Occipital lobe (tissue), 2 donors: ENCODE data around the gene TNS3. TPM values are rescaled to one million over a fixed set of nuclear protein-coding genes. Genes with fewer than 3 reads are reported as not detected.
"Not testable (repeated sequence)": the region's sequence is repeated elsewhere in the genome, so short reads cannot be mapped to it uniquely, and the experiment has no call there.

Experiments used
- DNase-seq: peaks from one replicate; lab custom pipeline; 2025; lab: John Stamatoyannopoulos, UW
- total RNA-seq: library from RNA; depleted of rRNA; stranded (reverse); fragments of >200 nt; gene quantifications from one replicate; pipeline ENCODE4 v1.2.3, GENCODE V29; 2014

Gene TNS3
- total RNA-seq: 7.5 TPM

DNA sequence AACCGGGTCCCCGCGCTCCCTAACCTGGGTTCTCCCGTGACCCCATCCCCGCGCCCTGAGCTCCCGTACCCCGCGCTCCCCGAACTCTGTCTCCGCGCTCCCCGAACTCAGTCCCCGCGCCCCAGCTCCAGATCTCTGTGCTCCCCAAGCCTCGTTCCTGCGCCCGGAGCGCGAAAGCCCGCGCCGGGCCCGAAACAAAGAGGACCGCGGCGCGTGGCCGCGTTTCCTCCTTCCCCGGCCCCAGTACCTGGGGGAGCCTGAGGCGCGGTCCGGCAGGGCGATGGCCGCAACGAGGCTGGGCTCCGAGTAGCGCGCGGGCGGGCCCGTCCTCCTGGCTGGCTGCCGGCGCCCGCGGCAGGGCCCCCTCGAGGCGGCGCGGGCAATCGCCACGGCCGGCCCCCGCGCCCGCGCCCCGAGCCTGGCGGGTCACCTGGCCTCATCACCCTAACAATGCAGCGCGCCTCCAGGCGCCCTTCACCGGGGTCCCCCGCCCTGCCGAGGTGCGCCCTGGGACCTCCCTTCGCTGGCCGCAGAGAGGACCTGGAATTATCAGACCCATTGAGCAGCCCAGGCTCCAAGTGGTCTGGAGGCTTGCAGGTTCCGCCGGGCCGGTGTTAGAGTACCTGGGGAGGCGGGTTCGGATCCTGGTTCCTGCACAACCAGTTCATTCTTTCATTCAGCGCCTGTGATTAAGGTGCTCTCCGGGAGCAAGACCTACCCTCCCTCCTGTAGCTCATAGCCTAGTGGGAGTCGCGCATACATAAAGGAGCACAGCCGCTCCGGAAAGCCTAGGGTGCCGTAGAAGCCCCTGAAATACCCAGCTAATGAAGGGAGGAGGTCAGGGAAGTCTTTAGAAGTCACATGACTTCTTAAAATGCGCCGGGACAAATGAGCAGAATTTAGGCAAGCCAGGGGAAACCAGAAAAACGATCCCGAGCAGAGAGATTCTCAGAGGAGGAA, at the start of gene TNS3:
TNS3 (minus strand) TSS at position 308 of the 960 bp plus-strand sequence. CDS start 142,475 bp downstream, outside the sequence.
- no peak for DNase-seq

DNA sequence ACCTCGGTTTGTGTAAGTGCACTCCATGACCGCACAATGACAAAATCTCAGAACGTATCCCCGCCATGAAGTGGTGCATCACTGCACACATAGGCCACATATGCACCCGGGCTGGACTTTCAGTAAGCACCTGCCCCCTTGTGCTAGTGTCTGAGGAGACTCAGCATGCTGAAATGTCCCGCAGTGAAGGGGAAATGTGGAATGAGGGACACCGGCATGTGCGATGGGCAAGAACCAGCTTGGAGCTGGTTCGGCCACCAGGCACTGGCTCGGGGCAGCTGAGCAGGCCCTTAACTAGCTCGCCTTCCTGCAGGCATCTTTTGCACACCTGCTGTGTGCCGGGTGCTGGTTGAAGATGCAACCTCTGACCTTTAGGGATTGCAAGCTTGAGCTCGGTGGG, 49.8 kb upstream of the TNS3 start:
- no peak for DNase-seq

DNA sequence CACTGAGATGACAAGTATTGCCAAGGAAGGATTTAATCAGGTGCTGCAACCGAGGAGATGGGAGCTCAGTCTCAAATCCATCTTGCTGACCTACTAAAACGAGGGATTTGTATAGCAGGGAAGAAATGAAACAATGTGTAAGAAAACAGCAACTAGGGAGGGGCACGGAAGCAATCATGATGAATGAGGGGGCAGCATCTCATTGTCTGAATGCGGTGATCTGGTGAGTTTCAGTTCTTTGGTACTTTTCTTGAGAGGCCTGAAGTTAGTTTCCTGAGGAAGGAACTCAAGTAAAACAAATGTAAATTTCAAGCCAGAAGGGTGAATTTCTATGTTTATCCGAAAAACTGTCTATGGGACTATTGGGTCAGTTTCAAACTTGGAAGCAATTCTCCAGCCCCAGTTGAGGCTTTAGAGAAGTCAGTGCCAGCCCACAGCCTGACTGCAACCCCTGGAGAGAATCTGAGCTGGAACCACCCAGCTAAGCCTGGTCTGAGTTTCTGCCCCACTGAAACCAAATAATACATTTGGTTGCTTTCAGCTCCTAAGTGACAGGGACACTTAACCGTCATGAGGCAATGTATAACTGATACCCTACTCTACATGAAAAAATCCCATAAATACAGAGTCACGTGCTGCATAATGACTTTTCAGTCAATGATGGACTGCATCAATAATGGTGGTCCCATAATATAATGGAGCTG, 45.8 kb upstream of the TNS3 start:
- no peak for DNase-seq

DNA sequence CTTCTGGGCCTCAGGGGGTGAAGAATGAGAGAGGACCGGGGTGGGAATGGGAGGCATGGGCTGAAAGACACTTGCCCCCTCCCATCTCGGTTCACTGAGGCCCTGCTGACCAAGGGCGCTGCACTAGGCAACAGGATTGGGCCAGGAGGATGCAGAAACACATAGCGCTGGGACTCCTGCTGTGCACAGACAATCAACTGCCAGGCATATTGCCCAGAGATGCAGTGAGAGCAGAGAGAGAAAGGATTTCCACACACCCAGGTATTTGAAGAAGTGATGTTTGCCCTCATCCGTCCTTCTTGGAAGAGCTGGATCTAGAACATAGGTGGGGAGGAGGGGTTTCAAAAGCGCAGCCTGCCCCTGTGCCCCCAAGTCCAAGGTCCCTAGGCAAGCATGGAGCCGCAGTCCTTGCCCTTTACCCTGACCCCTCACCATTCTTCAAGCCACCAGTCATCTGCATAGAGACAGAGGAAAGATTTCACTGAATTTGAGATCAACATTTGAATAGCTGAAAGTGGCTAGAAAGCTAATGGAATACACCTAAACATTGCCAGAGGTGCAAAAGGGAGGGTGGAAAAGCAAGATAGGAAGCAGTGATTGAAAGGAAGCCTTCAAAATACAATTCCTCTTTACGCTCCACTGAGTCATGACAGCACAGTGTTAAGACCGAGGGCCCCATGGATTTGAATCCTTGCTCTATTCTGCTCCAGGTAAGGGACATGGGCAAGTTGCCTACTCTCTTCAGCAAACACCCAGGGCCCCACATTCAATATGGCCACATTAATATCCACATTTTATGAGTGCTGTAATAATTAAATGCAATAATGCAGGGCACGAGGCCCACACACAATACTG, 44.2 kb upstream of the TNS3 start:
- no peak for DNase-seq

DNA sequence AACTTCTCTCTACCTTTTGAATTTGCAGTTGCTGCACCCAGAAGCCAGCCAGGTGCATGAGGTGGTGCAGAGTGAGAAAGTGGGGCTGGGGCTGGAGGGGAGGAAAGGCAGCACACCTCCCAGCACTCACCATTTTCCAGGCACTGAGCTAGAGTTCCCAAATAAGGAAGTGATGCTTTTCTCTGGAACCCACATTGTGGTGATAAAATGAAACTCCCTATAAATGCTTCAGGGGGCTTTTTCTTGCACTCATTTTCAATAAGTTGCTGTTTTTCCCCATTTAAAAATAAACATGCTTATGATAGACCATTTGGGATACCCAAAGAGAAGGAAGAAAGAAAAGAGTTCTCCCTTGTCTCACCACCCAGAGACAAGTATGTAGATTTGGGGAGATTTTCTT, 42.8 kb upstream of the TNS3 start:
- DNase-seq: no peak

DNA sequence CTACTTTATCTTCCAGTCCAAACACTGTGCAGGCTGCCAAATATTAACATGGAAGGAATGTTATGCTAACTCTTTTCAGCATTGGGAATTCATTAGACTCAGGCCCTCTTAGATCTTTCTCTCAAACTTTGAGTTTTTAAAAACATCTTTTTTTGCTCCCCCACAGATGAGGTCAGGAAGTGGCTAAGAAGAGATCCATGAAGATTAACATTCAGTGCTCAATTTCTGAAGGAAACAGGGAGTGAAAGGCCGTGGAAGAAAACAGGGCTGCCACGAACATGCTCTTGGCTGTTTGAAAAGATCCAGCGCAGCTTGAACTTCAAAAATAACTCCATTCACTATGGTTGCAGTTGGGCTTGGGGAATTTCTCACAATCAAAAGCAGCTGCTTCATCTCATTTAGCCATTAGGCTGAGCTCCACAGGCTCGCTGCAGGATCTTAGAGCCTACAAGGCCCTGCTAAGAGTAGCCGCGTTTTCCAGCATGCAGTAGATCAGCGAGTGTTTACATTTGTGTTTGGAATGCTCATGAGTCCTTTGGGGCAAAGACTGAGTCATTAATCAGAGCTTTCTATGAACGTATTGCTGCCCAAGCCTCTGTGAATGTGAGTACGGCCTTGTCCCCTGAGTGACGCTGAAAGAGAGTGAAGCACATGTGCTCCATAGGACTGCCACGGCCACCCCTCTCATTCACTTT, 41.2 kb upstream of the TNS3 start:
- DNase-seq: no peak

DNA sequence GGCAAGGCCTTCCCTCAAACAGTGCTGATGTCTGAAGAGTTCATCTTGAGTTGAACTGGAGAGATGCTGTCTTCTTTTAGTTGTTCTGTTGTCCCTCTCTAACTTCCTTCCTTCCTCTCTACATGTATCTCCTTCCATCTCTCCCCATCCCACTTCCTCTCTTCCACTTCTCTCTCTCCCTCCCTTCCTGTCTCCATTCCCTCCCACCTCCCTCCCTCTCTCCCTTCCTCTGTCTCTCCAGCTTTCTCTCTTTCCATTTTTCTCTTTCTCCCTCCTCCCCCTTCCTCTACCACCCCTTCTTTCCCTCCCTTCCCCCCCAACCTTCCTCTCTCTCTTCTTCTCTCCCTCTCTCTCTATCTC, 40.7 kb upstream of the TNS3 start:
- DNase-seq: no peak

DNA sequence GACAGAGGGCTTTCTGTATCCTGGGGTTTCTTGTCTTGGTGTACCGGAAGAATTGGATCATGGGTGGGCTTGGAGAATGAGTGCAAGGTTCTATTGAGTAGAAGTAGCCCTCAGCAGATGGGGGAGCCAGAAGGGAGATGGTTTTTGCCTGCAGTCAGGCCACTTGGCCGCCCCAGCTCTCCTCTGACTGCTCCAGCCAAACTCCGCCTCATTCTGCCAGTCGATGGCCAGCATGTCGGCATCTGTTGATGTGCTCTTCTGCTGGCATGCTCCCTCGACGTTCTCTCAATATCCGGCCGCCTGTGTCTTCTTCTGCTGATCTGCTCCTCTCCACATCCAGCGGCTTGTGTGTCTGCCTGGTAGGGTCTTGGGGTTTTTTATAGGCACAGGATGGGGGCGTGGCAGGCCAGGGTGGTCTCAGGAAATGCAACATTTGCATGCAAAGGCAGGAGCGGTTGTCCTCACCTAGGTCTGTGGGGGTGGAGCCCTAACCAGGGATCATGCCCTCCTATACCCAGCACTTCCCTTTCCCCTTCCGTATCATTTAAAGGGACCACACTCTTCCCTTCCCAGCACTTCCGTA, 40.2 kb upstream of the TNS3 start:
- no peak for DNase-seq

DNA sequence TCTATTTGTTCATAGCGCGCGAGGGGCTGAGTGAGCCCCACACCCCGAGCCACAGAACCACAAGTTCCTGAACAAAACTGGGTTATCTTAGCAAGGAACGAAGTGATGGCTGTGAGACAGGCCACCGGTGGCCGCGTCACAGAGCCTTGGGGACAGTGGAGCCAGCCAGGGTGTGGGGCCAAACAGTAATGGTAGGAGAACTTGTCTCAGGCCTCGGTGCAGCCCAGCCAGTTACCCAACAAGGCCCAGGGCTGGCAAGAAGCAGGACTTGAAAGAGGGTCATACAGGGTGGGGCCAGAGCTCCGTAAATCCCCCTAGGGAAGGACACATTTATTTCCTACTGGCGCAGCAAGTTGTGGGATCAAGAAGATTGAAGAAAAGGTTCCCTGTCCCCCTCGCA, 39.4 kb upstream of the TNS3 start:
- DNase-seq: no peak

DNA sequence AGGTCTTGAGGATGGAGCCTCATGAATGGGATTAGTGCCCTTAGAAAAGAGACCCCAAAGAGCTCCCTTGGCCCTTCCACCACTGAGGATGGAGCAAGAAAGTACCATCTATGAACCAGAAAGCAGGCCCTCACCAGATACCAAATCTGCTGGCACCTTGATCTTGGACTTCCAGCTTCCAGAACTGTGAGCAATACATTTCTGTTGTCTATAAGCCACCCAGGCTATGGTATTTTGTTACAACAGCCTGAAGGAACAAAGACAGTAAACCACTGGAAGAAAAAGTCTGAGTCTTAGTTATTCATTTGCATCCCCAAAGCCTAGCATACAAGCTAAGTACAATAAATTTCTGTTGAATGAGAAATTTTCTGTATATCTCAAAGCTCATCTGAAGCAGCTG, 37.9 kb upstream of the TNS3 start:
- DNase-seq: no peak

DNA sequence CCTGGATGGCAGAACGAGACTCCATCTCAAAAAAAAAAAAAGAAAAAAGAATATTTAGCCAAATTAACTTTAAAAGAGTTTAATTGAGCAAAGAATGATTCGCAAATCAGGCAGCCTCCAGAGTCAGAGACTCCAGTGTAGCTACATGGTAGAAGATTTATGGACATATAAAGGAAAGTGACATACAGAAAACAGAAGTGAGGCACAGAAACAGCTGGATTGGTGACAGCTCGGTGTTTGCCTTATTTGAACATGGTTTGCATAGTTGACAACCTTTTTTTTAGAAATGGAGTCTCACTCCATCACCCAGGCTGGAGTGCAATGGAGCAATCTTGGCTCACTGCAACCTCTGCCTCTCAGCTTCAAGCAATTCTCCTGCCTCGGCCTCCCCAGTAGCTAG, 35.2 kb upstream of the TNS3 start:
- DNase-seq: no peak

DNA sequence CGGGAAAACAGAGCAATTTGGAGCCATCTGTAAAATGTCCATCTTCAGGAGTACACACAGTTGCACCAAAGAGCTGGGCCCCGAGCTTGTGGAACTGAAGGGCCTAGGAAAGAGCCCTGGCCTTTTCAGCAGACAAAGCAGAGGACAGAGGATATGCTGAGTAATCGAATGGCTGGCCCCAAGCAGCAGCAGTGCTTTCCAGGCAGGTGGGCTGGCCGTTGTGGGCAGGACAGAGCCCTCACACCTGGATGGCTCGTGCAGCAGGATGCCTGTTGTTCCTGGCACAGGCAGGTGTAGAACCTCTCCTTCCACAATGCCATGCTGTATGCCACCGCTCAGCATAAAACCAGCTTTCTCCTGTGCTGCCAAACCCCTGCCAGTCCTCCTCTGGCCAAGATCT, 32.5 kb upstream of the TNS3 start:
- no peak for DNase-seq

DNA sequence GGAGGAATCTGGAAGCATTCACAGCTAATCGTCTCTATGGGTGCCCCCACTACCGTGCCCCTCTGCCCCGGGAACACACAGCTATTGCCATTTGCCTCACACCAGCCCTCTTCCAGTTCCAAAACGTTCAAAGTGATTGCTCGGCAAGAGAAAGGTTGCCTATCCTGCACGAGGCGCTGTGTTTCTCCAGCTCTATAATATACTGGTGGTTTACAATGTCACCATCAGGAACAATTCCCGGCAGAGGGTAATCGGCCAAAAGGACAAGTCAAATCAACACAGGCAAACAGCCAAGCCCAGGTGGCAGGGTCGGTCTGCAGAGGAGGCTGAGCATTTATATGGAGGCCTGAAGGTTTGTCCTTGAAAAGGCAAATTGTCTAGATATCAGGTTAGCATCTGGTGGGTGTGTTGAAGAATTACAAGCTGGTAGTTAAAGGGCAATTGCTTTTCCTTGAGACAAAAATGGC, 29.2 kb upstream of the TNS3 start:
- no peak for DNase-seq

DNA sequence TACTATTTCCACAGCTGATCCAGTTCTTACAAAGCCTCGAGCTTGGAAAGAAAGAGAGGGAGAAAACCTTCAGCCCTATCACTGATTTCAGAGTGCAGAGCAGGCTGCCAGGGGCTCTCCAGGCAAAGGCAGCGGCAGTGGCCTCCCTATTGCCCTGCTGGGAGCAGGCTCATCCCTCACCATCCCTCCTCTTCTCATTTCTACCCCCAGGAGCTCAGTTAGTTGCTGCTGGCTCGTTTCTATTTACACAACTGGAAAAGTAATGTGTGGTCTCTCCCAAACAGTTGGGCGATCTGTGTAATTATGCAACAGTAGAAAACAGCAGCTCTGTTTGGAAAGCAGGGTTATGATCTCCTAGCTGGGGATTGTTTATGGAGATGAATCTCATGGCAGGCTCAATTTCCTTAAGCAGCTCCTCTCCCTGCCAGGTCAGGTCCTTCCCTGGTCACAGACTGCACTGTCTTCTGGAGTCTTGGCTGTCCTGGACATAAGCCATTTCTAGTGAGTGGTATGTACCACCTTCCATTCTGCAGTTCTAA, 28.7 kb upstream of the TNS3 start:
- DNase-seq: no peak

DNA sequence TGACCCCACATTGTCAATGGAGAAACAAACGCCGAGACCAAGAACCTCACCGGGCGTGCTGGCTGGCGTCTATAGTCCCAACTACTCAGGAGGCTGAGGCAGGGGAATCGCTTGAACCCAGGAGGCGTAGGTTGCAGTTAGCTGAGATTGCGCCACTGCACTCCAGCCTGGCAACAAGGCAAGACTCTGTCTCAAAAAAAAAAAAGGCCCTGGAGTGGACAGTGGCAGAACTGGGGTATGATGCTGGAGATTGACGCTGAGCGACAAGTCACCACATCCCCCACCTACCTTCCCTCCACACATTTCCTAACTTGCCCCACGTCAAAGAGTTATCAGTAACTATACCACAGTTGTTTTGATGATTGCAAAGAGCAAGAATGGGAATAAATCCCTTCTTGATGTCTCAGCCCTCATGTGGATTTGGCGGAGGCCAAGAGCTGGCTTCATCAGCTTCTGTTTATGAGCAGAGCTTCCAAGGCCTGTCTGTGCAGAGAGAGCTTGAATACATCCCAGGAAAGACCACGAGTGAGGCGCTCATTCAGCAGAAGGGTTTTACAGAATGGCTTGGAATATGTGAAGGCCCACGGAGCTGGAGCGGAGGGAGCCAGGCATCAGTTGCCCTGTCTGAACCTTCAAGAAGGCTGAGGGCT, 28.0 kb upstream of the TNS3 start:
- DNase-seq: no peak

DNA sequence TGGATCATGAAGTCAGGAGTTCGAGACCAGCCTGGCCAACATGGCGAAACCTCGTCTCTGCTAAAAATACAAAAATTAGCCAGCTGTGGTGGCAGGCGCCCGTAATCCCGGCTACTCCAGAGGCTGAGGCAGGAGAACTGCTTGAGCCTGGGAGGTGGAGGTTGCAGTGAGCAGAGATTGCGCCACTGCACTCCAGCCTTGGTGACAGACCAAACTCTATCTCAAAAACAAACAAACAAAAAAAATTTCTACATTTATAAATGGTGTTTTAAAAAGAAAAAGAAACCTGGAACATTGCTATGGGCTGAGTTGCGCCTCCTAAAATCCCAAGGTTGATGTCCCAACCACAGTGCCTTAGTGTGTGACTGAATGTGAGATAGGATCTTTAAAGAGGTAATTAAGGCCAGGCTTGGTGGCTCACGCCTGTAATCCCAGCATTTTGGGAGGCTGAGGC, 24.7 kb upstream of the TNS3 start:
- not testable (repeated sequence) for DNase-seq

DNA sequence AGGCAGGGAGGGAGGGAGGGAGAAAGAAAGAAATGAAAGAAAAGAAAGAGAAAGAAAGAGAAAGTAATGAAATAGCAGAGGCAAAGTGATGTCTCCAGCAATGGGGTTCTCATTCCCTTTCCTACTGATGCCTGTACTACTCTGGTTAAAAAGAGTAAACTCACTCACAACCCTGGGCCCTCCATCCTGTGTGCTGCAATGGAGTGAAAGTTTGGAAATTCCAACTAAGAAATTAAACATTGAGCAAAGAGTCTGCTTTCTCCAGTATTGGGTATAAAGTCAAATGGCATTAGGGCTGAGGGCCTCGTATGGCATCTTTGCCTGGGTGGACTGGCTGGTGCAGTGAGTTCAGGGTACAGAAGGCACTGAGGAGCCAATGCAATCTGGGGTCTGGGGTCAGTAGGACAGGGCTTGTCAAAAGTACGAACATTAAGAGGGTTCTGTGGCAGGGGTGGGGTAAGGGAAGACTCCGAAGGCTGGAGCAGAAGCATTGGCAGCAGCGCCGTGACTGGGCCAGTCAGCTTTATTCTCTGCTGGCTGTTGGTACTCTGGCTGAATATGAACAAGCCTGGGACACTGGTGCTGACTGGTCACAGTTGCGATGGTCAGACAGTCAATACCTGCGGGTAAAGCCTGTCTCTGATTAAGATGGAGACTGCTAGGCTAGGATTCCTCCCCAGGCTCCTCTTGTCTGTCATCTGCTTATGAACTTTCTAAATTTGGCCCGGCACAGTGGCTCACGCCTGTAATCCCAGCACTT, 24.1 kb upstream of the TNS3 start:
- DNase-seq: no peak

DNA sequence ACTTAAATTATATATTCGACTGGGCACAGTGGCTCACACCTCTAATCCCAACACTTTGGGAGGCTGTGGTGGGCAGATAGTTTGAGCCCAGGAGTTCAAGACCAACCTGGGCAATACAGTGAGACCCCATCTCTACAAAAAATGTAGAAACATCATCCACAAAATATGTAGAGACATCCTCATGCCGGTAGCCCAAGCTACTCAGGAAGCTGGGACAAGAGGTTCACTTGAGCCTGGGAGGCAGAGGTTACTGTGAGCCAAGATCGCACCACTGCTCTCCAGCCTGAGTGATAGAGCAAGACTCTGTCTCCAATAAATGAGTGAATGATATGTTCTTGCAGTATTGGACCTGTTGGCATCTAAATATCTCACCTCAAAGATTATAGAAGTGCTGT, 22.6 kb upstream of the TNS3 start:
- no peak for DNase-seq
